ENCODE results near the gene MEAK7.
A peak's percentile ranks its signal among the peaks of the same experiment; 100 is the strongest.

Gene MEAK7

GRCh38 chr16:84485255-84486010 lies 19.0 kb downstream of the MEAK7 start:
- DNase-seq = no peak

GRCh38 chr16:84484579-84485254 lies 19.7 kb downstream of the MEAK7 start:
- DNase-seq = peak; percentile 64

- no peak for DNase-seq
These were observed 20.4 kb downstream of the MEAK7 start for GRCh38 chr16:84483882-84484565.

- no peak for DNase-seq
These were observed 21.2 kb downstream of the MEAK7 start for GRCh38 chr16:84482951-84483881.

DNA sequence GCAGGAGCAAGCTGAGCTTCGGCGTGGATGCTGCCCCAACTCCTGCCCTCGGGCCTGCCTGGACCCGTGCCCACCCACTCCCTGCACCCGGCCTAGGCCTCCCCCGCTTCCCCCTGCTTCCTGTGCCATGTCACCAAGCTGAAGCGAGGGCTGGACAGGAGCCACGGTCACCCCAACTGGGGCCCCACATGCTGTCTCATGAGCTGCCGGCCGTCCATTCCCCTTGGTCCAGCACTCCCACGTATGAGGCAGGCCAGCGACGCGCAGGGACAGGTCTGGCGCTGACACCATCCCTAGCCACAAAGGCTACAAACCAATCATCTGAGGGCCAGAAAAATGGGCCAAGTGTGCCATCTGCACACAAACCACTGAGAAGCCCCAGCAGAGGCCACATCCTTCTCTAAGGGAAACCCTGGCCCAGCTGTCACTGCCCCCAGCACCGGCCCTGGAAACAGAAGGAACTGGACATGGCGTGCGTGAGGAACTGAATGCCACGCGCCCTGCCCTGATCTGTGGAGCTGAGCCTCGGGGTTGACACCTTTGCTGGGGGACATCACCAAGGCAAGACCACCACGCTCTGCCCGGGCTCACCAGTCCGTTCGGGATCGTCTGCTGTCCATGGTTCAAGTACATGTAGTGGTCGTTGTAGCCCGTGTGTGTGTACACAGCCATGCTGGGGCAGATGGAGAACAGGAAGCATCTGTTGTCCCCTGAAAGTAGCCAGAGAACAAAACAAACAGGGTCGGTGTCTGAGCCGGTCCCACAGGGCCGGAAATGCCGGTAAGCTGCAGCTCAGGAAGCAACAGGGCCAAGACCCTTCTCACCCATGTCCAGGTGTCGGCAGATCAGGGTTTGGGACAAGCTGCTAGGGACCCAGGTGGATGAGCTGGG lies 22.2 kb downstream of the MEAK7 start:
- no peak for DNase-seq

GRCh38 chr16:84481051-84481735 lies 23.3 kb downstream of the MEAK7 start:
- DNase-seq = no peak

GRCh38 chr16:84479716-84480450 lies 24.6 kb downstream of the MEAK7 start:
- no peak for DNase-seq

GRCh38 chr16:84478172-84478947 lies 26.1 kb downstream of the MEAK7 start:
- DNase-seq = no peak

DNA sequence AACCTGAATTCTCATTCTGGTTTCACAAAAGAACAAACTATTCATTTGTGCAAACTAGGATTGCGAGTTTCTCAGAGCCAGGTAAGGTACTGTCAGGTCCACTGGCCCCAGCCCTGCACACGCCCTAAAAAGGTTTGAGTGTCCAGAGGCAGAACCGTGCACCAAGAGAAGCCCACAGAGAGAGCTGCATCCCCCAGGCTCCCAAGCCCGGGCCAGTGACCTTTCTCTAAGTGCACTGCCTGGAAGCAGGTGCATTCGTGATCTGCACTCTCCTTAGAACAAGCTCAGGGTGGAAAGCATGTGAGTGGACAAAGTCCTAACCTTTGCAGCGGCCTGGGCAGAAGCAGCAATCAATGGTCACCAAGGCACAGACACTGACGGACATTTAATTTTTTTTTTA lies 26.8 kb downstream of the MEAK7 start:
- DNase-seq = no peak

DNA sequence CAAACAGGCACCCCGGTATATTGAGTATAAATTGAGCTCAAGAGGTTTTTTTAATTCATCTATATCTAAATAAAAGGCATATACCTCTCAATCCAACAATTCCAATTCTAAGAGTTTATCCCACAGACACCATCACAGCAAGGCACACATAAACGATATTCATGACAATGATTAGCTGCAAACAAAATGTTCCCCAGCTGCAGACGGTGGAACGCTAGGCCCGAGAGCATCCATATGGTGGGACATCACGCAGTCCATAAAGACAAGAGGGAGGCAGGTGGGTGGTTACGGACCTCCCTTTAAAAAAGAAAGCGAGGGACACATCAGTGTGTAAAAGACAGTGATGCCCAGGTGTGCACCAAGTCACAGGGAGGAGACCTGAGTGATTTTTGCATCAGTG lies 28.1 kb downstream of the MEAK7 start:
- DNase-seq = no peak

- no peak for DNase-seq
These were observed 28.7 kb downstream of the MEAK7 start for GRCh38 chr16:84475643-84476240.

DNA sequence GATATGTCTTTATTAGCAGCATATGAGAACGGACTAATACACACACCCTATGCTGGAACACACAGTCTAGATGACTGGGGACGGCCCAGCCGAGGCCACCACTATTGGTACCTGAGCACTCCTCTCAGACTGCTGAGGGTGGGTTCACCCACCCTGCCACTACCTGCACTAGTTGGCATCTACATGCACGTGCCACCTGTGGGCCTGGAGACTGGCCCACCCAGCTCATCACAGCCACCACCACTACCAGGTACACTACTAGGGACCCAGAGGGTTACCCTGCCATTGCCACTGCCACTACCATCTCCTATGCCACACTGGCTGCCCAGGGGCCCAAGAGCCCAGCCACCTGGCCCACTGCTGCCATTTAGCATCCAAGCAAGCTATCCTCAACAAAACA lies 32.5 kb downstream of the MEAK7 start:
- no peak for DNase-seq

- no peak for DNase-seq
These were observed 33.1 kb downstream of the MEAK7 start for GRCh38 chr16:84471316-84471715.

DNA sequence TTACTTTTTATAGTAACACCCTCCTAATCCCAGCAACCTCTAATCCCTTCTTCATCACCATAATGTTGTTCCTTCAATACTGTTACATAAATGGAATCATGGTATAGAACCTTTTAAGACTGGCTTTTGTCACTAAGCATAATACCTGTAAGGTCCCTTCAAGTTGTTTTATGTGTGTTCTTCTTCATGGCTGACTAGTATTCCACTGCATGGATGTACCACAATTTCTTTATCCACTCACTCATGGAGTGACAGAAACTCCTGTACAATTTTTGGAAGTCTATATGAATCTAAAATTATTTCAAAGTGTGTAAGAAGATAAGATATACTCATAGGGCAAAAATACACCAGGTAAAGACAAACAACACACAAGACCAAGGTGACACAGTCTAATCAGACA lies 36.8 kb downstream of the MEAK7 start:
- DNase-seq = no peak

DNA sequence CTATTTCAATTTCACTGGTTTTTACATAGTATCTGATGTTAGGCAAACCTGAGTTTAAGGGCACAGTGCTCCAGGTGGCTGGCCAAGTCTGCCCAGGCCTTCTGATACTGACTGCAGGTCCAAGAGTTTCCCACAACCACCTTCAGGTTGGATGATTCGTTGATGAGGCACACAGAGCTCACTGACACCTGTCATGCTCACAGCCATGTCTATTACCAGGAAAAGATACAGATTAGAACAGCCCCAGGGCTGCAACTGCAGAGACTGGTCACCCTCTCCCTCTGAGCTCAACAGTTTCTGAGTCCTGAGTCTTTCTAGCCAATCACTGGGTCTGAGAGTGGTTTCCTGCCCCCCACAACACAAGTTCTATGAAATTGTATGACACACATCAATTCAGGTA lies 37.2 kb downstream of the MEAK7 start:
- DNase-seq = no peak

DNA sequence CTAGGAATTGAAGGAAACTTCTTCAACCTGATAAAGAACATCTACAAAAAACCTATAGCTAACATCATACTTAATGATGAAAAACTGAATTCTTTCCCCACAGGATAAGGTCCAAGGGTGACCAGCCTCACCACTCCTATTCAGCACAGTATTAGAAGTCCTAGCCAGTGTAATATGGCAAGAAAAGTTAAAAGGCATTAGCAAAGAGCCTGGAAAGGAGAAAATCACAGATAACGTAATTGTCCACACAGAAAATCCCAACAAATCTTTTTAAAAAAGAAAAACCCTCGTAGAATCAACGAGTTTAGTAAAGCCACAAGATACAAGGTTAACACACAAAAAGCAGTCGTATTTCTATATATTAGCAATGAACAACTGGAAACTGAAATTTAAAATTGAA lies 37.8 kb downstream of the MEAK7 start:
- no peak for DNase-seq

DNA sequence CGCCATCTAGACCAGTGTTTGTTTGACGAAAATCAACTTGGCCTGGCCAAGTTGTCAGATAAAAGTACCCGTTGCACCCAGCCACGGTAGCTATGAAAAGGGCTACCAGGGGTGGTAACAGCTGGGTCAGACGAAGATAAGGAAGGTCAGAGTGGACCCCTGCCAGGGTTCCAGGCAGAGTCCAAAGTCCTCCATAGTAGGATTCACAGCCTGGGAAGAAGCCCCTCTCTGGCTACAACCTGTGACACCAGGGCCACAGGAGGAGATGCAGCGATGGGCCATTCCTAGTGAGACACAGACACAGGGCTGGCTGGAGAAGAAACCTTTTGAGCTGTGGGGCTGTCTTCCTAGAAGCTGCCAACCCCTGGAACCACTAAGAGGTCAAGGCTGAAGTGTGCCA lies 39.3 kb downstream of the MEAK7 start:
- DNase-seq = no peak

GRCh38 chr16:84464116-84464515 lies 40.3 kb downstream of the MEAK7 start:
- DNase-seq = no peak

DNA sequence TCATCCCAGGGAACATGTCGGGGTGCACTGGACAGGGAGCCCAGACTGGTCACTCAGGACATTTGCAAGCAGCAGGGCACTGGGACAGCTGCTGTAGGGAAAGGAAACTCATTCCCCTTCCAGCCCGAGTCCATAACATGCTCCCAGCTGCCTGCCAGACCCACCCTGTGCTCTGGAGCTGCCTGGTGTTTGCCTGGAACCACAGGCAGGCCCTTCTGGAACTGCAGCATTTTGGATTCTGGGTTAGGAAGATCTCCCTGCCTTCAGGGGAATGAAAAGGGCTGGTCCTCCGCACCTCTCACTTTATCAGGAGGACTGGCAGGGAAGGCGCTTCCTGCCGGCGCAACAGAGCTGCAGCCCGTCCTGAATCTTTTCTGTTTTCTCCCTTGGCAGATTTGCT lies 41.2 kb downstream of the MEAK7 start:
- DNase-seq = no peak

All from hematopoietic multipotent progenitor cell treated with erythropoietin and hydrocortisone succinate and interleukin-3 and kit ligand, for 6 days (in vitro differentiated cells).